ENCODE measurements around the gene NCKAP1.

Gene NCKAP1

GRCh38 chr2:183037553-183038340, 510 bp downstream of the NCKAP1 start:
- Histone ChIP-seq H3K9ac (no peak overlapping the region), H3K27ac (no peak overlapping the region)

DNA sequence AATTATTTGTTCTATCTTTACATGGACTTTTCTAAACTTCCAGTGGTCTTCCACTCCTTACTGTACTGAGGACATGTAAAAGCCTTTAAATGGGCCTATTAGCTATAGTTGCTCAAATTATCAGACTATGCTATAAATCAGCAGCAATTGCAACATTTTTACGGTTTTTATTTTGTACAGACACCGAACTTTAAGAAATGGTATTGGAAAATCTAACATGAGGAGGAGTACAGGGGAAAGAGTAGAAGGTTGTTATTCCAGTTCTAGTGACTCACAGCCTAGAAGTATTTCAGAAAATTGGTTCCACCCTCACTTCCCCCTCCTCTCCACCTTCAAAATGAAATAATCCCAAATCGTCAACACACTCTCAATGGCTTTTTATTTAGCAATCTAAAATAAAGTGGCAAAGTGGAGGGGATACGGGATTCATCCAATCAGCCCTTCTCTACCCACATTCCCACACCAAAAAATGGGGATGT, 1.1 kb downstream of the NCKAP1 start:
- no peaks in the 10 kb centered on the region for H3K36me3 ChIP-seq
- H3K27me3 ChIP-seq, result peaks cover 20% of the 10 kb centered on the region
- no peaks in the 10 kb centered on the region for H4K20me1 ChIP-seq
- H3K9me3 ChIP-seq, result peaks cover 17% of the 10 kb centered on the region
- TF ChIP-seq Cebpa-rat (IDR thresholded peaks at IDR 0.05), result no peak
- H3K4me1 ChIP-seq, result peaks cover 13% of the 10 kb centered on the region
- H3K9ac ChIP-seq, result no peak overlapping the region
- no peak overlapping the region for H3K27ac ChIP-seq
- no peak overlapping the region for H3K4me3 ChIP-seq
- no peak overlapping the region for H3K4me2 ChIP-seq

More at GRCh38 chr2:183037553-183038340, 510 bp downstream of the NCKAP1 start:
- Histone ChIP-seq H3K4me2 (no peak overlapping the region), H4K20me1 (no peaks in the 10 kb centered on the region), H3K9me3 (peaks cover 17% of the 10 kb centered on the region), H3K4me1 (peaks cover 13% of the 10 kb centered on the region), H3K27me3 (peaks cover 20% of the 10 kb centered on the region), H3K36me3 (no peaks in the 10 kb centered on the region), H3K4me3 (no peak overlapping the region)
- no peak for TF ChIP-seq Cebpa-rat (IDR thresholded peaks at IDR 0.05)

GRCh38 chr2:183035954-183036669, 2.1 kb downstream of the NCKAP1 start:
- peak overlapping the region; percentile 22; the same call in 1 of the 2 replicates for H3K4me2 ChIP-seq
- no peaks in the 10 kb centered on the region for H4K20me1 ChIP-seq
- no peak overlapping the region for H3K4me3 ChIP-seq
- no peak for TF ChIP-seq Cebpa-rat (IDR thresholded peaks at IDR 0.05)
- H3K4me1 ChIP-seq, result peaks cover 13% of the 10 kb centered on the region
- no peak overlapping the region for H3K9ac ChIP-seq
- no peaks in the 10 kb centered on the region for H3K36me3 ChIP-seq
- H3K9me3 ChIP-seq, result peaks cover 17% of the 10 kb centered on the region
- H3K27me3 ChIP-seq, result peaks cover 20% of the 10 kb centered on the region
- H3K27ac ChIP-seq, result no peak overlapping the region

DNA sequence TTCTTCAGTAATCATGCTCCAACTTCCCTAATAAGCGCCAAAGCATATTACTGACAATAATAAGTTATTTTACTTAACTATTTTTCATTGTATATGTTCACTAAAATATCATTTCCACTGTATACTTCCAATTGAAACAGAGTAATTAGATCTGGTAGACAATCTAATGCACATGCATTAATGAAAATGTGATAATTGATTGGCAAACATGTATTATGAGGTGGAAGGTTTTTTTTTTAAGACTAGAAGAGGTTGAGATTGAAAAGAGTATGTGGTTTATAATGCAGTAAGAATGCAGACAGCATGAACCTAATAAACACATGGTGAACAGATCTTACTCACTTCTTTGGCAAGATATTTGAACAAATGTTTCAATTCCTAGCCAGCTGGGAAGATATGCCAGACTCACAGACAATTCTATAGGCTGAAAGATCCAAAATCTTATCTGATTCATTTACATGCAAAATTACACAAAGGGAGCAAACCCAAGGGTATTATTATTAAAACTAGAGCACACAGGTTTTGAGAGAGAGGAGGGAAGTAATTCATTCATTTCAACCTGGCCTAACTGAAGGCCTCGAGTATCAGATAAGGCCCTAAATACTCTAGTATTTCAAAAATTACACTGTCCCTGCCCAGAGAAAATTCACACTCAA, 2.8 kb downstream of the NCKAP1 start:
- peaks cover 20% of the 10 kb centered on the region for H3K27me3 ChIP-seq
- no peak overlapping the region for H3K4me3 ChIP-seq

DNA sequence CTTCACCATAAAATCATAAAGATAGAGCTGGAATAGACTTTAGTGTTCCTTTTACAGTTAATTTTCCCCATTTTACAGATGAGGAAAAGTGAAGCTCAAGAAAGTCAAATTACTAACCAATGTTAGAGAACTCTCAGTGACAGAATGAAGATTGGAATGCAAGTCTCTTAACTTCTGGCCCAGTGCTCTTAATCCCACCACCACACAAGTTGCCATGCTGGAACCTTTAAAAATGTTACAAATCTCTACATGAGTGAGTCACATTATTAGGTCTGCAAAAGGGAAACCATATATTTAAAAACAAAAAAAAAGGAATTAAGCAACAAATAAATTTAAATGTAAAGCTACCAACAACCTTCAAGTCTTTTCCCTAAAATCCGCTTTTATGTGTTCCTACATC, 3.5 kb downstream of the NCKAP1 start:
- H3K27ac ChIP-seq, result no peak overlapping the region
- H3K9me3 ChIP-seq, result peaks cover 17% of the 10 kb centered on the region
- no peak overlapping the region for H3K4me3 ChIP-seq
- no peak for TF ChIP-seq Cebpa-rat (IDR thresholded peaks at IDR 0.05)
- H4K20me1 ChIP-seq, result no peaks in the 10 kb centered on the region
- no peak overlapping the region for H3K4me2 ChIP-seq
- H3K9ac ChIP-seq, result no peak overlapping the region
- peaks cover 13% of the 10 kb centered on the region for H3K4me1 ChIP-seq
- H3K27me3 ChIP-seq, result peaks cover 20% of the 10 kb centered on the region
- no peaks in the 10 kb centered on the region for H3K36me3 ChIP-seq

More for the DNA sequence above, 2.8 kb downstream of the NCKAP1 start:
- Histone ChIP-seq H3K4me2 (no peak overlapping the region), H3K4me1 (peaks cover 13% of the 10 kb centered on the region), H3K9me3 (peaks cover 17% of the 10 kb centered on the region), H4K20me1 (no peaks in the 10 kb centered on the region), H3K27ac (no peak overlapping the region), H3K9ac (no peak overlapping the region), H3K36me3 (no peaks in the 10 kb centered on the region)
- no peak for TF ChIP-seq Cebpa-rat (IDR thresholded peaks at IDR 0.05)

DNA sequence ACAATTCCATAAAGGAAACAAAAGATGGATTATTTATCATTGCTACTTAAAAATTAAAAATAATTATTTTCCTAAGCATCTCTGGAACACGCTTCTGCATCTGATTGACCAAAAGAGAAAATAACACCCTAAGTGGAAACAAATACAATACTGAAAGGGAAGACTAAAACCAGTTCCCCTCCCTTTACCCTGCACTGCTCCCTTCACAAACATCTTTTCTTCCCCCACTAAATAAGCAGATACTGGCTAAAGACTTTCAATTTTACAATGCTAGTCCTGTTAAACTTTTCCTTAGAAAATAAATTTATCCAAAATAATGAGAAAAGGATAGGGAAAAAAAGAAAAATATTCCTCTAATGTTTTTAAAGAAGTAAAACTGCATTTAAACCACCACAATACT, 4.3 kb downstream of the NCKAP1 start:
- Histone ChIP-seq H3K4me2 (no peak overlapping the region), H3K9ac (no peak overlapping the region), H3K9me3 (peaks cover 16% of the 10 kb centered on the region), H3K4me3 (no peak overlapping the region), H3K36me3 (no peaks in the 10 kb centered on the region), H3K27me3 (peaks cover 19% of the 10 kb centered on the region), H3K27ac (no peak overlapping the region), H3K4me1 (peaks cover 13% of the 10 kb centered on the region), H4K20me1 (no peaks in the 10 kb centered on the region)
- no peak for TF ChIP-seq Cebpa-rat (IDR thresholded peaks at IDR 0.05)

- Histone ChIP-seq H3K9ac (no peak overlapping the region), H4K20me1 (no peaks in the 10 kb centered on the region), H3K4me1 (peaks cover 13% of the 10 kb centered on the region), H3K27me3 (peaks cover 3% of the 10 kb centered on the region), H3K36me3 (no peaks in the 10 kb centered on the region), H3K4me2 (no peak overlapping the region), H3K27ac (no peak overlapping the region), H3K4me3 (no peak overlapping the region), H3K9me3 (no peaks in the 10 kb centered on the region)
- no peak for TF ChIP-seq Cebpa-rat (IDR thresholded peaks at IDR 0.05)
Observed at GRCh38 chr2:183031911-183032794, 6.1 kb downstream of the NCKAP1 start.

DNA sequence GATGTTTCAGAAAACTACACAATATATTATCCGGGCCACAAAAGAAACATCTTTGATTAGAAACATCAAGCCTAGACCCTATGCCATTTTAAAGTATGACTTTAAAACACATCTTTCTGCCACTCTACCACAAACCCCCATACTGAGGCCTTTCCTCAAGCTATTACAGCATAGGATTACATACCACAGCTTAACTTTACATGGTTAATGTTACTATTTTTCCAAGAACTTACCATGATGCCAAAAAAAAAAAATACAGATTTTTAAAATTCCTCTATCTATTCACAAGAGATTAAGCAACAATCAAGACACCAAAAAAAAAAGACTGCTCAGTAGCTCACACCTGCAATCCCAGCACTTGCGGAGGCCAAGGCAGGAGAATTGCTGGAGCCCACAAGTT, 9.0 kb downstream of the NCKAP1 start:
- no peaks in the 10 kb centered on the region for H4K20me1 ChIP-seq
- H3K4me2 ChIP-seq, result no peak overlapping the region
- H3K4me1 ChIP-seq, result no peaks in the 10 kb centered on the region
- no peaks in the 10 kb centered on the region for H3K36me3 ChIP-seq
- H3K4me3 ChIP-seq, result no peak overlapping the region
- no peaks in the 10 kb centered on the region for H3K9me3 ChIP-seq
- no peaks in the 10 kb centered on the region for H3K27me3 ChIP-seq
- TF ChIP-seq Cebpa-rat (IDR thresholded peaks at IDR 0.05), result no peak
- no peak overlapping the region for H3K9ac ChIP-seq
- H3K27ac ChIP-seq, result no peak overlapping the region

- Histone ChIP-seq H3K9me3 (no peaks in the 10 kb centered on the region), H3K9ac (no peak overlapping the region), H4K20me1 (no peaks in the 10 kb centered on the region)
Observed at GRCh38 chr2:183028108-183028507, 10.1 kb downstream of the NCKAP1 start.

More at GRCh38 chr2:183028108-183028507, 10.1 kb downstream of the NCKAP1 start:
- H3K4me1 ChIP-seq, result no peaks in the 10 kb centered on the region
- H3K27ac ChIP-seq, result no peak overlapping the region
- H3K4me3 ChIP-seq, result no peak overlapping the region
- no peak for TF ChIP-seq Cebpa-rat (IDR thresholded peaks at IDR 0.05)
- H3K4me2 ChIP-seq, result no peak overlapping the region
- H3K36me3 ChIP-seq, result no peaks in the 10 kb centered on the region
- H3K27me3 ChIP-seq, result no peaks in the 10 kb centered on the region

All from BLaER1 (cell line).